NCI-H2029 (cell line): ENCODE measurements around the gene CELF1.
A peak's percentile ranks its signal among the peaks of the same experiment; 100 is the strongest.

Source experiments
- DNase-seq: peaks from one replicate; lab custom pipeline; 2025; lab: John Stamatoyannopoulos, UW

CELF1 gene

DNA sequence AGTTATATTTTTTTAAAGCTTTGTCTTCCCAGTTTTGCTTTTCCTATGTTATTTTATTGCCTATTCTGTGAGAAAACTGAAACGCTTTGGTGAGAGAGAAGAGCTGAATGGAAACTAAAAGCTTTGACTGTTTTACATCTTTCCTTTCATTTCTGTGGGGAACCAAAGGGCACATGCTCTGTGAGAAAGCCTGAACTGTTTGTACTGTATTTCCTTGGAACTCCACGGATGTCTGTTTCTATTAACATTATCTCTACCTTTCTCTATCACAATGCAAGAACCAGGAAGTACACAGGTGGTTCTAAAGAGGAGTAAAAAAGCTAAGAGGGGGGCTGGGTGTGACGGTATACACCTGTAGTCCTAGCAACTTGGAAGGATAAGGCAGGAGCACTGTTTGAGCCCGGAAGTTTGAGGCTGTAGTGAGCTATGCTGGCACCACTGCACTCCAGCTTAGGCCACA, 43.8 kb downstream of the CELF1 start:
- DNase-seq, result peak; percentile 48

DNA sequence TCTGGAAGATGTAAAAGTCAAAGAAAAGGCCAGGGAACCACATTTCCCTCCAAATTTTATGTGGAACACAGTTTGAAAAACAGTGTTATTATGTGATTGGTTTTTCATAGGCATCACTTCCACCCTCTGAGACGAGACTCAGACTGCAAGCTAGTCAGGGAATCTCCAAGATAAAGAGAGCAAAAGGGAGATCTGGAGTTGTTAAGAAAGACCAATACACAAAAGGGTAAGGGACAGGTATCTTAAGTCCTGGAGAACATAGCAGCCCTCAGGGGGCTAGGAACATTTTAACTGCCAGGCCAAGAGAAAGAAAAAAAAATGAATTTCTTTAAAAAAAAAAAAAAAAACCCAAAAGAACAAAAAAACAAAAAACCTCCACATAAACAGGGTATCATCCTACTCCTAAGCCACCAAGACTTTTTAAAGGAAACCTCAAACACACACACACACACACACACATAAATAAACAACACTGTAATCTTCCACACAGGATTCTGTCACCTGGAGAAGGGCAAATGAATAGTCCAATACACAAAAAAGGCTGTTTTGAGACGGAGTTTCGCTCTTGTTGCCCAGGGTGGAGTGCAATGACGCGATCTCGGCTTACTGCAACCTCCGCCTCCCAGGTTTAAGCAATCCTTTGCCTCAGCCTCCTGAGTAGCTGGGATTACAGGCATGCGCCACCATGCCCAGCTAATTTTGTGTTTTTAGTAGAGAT, 44.5 kb downstream of the CELF1 start:
- DNase-seq, result no peak

DNA sequence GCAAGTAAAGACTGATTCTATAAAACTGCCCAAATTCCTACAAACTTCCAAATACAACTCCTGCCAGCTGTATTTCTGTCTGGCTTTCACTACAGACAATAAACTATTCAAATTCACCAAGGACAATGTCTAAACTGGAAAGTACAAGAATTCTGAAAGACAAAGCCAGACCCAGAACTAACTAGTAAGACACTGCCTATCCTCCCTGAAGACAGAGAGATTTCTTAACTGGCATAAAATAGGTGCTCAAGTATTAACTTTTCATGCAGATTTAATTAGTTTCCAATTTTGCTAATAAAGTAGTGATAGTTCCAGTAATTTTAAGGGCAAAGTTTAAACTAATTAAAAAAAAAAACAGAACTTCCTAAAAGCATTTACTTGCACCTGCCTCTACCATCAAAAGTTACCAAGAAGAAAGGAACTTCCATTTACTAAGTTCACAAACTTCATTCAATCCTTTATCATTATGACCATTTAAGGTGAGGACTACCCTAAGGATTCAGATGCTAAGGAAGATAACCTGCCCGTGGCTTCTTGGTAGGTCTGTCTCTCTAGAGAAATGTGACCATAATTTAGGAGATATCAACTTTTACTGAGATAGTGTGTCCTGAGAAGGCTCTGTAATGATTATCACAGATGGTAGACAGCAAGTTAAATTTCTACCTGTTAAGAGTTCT, 45.2 kb downstream of the CELF1 start:
- no peak for DNase-seq

DNA sequence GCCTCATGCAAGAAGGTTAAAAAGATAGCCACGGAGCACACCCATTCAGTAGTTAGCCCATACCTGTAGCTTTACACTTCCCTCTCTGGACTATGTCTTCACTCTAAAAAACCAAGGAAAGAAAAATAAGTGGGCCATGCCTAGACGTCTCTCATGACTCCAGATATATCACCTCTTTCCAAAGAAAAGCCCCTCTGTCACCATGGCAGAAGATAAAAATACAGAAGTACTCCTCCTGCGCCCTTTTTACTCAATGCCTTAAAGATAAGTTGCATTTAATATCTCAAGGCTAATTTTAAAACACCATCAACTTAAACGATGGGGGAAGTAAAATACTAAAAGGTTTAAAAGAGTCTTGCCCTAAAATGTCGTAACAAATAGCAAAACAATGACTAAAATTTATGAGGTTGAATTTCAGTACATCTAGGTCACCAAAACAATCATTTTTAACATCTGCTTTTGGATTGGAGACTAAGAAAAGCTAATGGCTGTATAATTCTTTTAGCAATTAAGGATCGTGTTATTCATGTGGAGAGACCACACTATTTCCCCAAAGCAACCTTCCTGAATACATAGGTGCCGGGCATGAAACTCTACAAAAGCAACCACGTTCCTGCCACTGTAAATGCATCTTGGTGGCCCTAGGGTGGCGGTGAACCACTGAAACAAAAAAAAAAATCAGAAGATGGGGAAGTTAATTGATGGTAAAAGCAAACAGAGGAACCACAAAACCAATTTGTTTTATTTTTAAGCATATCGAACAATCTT, 46.0 kb downstream of the CELF1 start:
- no peak for DNase-seq

DNA sequence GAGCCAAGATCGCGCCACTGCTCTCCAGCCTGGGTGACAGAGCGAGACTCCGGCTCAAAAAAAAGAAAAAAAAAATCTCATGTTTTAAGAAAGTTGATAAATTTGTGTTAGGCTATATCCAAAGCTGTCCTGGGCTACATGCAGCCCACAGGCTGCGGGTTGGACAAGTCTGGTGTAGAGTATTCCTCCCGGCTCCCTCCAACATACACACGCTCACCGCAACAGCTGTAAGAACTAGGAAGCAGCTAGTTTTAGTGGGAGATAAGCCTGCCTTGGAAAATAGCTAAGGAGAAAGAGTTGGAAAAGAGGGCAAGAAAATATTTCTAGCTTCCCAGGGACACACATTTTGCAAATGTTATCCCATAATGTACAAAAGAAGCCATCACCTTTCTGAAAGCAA, 46.6 kb downstream of the CELF1 start:
- DNase-seq, result no peak

DNA sequence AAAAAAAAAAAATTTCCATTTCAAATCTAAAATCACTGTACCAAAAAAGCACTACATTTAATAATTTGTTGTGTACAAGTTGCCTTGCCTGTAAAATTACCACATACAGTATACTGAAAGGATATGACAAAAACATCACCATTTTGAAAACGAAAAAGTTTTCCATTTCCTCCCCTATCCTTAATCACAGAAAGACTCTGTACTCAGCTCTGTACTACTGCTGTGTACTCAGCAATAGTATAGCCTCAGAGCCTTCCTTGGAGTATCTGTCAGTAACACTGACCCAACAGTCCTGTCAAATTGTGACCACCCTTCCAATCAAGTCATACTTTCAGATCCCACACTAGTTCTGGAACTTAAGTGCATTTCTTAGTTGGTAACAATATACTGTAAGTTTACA, 48.0 kb downstream of the CELF1 start:
- DNase-seq, result no peak

DNA sequence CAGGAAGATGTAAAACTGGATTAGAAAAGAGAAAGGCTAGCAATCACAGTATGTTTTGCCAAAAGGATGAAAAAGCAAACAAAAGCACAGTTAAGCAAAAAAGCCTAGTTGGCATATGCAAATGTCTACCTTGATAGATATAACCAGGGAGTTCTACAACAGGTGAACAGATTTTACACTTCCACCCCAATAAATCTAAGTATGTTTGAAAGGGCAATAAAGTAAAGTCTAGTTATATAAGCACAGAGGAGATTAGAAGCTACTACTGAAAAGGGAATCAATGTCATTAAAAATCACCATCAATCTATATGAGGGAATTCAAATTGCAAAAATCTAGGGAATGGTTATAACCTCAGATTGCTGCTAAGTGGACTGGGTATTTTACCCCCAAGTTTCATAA, 49.7 kb downstream of the CELF1 start:
- DNase-seq, result no peak

DNA sequence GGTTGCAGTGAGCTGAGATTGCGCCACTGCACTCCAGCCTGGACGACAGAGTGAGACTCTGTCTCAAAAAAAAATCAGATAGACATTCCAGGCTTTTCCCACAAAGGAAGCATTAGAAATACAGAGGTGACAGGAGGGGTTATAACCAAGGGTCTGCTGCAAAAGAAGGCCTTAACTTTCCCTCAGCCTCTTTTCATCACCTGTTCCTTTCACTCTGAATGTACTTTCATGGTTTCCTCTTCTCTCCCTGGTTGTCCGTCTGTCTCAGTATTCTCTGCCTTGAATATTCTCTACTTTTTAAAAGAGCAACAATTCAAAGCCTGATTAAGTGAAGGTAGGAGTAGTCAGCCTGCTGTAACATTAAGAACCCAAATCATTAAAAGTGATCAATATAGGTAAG, 50.2 kb downstream of the CELF1 start:
- no peak for DNase-seq

DNA sequence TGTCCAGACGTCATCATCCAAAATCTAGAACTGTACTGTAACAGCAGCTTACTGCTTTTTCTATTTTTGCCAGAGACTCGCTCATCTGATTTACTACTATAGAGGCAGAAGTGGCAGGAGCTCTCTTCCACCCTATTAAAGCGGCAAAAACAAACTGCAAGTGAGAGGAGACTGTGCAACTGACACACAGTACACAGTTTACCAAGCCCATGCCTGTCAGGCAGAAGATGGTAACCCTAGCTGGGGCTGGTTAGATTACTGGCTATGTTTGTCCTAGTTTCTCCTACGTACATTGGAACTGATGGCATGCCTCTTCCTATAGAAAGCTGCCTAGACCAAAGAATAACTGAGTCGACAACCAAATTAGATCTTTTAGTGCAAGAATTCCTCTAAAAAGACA, 51.8 kb downstream of the CELF1 start:
- no peak for DNase-seq

DNA sequence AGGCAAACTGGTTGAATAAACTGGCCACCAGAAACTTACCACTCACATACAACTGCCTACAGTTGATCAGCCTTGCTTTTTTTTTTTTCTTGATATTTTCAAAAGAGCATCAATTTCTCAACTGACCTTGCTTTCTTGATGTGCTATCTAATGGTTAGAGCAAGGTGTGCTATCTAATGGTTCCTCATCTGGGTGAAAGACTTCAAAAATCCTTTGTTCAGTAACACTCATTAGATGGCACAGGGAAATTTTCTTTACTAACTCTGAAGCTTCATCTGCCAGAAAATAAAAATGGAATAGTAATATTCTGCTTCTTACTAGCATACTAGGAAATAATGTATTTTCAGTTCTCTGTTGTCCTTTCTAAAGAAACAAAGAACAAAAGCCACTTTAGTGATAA, 52.8 kb downstream of the CELF1 start:
- DNase-seq, result no peak

DNA sequence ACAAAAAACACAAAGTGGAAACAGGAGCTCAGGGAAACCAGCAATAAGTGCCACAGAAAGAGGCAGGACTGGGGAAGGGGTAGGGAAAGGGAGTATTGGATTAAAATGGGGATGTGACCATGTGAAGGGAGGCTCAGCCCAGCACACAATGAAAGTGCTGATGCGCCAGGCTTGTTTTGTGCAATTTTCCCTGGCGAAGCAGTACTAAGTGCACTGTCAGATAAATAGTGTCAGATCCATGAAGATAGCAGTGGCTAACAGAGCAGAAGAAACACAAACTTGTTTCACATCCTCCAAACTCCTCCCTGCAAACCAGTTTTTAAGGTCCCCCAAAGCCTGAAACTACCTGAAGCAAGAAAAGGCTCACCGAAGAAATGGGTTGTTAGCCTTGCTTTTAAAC, 53.3 kb downstream of the CELF1 start:
- DNase-seq, result no peak

DNA sequence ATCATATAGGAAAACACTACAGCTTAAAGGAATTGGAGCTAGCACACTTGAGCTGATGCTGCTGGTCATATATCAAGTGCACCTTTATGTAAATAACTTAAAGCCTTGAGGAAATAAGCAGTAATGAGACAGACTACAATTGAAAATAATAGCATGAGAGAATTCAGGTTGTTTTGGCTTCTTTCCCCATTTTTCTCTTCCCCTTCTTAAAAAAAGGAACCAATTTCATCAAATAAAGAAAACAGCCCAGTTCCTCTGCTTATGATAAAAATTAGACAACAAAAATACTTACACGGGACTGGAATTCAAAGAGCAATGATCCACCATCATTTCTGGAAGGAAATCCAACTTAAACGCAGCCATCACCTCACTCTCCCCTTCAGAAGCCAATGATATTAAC, 53.8 kb downstream of the CELF1 start:
- DNase-seq, result peak; percentile 20

DNA sequence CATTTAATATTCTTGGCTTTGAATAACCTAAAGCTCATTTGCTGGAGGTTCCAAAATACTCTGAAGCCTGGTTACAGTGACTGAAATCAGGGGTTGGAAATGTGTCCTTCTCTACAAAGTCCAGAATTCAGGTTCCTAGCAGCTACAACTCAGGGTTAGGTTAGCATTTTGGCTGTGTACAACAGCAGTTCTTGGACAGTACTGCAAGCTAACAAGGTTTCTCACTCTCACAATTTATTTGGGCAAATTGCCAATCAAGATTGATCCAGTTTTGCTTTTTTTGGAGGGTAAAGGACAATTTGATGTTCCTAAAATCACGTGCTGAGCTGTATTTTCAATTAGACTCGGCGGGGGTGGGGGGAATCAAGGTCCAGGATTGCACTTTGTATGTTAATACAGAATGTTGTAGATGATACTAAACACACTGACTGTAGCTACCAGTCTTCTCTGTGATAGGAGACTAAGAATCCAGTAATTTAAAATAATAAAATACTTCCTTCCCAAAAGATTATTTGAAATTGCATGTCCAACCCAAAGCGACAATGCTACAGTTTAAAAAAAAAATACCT, 54.3 kb downstream of the CELF1 start:
- DNase-seq, result no peak

DNA sequence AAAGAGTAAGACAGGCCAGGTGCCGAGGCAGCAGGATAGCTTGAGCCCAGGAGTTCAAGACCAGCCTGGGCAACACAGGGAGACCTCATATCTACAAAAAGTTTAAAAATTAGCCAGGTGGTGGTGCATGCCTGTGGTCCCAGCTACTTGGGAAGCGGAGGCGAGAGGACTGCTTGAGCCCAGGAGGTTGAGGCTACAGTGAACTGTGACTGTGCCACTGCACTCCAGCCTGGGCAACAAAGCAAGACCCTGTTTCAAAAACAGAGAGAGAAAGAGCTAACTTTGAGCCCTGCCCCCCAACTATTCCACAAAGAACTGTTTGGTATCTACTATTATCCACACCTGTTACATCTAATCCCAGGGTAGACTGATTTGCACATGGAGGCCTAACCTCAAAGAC, 54.8 kb downstream of the CELF1 start:
- no peak for DNase-seq

DNA sequence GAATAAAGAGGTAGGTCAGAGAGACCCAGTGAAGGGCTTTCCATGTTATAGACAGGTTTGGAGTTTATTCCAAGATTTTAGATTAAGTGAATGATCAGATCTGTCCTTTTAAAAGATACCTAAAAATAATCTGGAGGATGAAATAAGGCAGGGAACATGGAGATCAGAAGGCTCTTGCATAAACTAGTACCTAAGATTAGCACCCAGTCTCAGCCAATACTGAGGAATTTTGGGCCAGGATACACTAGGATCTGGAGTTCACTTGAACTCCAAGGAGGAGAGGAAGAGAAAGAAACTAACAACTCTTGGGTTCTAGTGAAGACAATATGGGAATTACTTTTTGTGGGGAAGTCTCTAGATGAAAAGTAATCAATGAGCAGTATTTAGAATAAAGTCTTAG, 56.1 kb downstream of the CELF1 start:
- DNase-seq, result no peak

DNA sequence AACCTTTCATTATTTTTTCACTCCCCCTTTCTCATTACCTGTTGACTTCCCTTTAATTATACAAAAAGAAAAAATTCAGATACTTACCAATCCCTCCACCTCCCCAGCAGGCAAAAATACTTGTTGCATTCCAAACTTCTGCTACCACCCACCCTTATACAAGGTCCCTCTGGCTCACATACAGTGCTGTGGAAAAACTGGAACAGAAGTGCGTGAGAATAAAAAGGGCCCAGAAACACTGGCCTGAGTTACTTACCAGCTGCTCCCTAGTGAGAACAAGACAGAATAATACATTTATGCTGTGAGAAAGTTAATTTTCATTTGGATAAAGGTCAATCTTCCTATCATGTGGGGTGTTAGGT, 57.1 kb downstream of the CELF1 start:
- no peak for DNase-seq

DNA sequence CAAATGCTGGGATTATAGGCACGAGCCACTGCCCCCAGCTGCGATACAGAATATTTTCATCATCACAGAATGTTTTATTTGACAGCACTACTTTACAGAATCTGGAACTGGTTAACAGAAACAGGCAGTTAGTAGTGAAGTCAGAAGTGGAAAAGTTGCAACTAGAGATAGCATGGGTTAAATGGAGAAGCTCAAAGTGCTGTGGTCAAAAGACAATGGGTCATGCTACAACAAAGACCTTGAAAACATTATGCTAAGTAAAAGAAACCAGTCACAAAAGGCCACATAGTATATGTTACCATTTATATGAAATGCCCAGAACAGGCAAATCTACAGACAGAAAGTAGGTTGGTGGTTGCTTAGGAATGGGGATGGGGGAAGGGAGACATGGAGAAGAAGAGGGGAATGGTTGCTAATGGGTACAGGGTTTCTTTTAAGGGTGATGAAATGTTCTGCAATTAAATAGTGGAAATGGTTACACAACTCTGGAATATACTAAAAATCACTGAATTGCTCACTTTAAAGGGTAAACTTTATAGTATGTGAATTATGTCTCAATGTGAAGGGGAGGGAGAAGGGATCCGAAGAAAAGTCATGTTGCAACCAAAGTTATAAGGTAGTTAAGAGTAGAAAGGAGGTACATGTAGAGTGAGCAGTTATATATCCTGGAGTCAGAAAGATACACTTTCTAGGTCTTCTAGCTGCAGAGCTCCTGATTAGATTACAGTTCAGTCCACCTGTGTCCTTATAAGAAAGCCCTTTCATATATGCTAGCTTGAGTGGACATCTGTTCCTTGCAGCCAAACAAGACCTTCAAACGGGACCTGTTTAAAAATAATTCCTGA, 57.7 kb downstream of the CELF1 start:
- no peak for DNase-seq

DNA sequence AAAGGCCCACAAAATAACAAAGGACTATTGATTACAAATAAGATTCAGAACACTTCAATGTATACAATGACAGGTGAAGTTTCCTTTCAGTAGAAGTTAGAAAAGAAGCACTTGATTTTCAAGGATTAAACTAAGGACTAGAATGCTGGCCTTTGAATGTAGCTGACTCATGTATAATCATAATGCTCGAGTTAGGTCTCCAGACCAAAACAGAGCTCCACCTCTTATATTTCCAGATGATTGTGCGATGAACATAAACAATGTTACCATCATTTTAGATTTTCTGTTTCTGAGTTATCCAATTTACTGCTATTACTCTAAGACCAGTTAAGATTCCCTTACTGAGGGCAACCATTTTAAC, 63.6 kb downstream of the CELF1 start:
- no peak for DNase-seq

DNA sequence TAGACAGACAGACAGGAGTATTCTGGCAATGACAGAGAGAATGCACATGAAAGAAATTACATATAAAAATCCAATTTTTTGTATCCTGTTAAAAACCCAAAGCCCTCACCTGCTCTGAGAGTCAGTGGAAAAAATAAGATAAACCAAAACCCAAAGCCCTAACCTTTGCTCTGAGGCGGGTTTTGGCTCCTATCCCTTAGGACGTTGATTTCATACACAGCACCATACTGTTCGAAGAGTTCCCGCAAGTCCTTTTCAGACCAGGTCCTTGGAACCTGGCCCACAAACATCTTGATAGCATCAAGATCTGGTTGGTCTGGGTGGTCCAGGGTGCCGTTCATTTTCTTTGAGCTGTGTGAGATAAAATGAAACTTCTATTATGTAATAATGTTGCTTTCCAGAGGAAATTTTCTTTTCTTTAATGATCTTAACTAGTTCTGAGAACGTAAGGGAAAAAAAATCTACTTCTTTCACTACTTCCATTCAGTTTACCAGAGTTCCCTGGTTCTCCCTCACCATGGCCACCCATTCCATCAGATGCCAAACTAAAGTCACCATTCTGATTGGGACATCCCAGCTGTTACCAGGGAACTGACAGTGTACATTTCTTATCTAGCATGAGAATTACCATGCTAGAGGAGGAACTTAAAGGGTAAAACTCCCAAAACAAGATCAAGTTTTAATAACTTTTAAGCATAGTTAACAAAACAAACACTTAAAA, 64.1 kb downstream of the CELF1 start:
- DNase-seq, result no peak

DNA sequence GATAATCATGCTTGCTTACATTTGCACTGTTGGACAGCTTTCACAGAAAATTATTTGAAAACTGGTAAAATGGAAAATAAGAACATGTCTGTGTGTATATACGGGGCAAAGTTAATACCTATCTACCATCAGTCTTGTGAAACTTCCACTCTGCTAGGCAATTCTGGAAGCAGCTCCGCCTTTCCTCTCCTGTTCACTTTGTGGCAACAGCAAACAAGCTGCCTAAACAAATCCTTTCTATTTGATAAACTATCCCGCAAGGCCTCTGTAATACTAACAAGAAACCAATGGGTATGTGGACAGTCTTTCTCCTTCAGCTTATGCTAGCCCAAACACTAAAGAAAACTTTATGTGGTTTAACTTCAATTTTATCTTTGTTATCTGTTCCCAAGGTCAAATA, 64.8 kb downstream of the CELF1 start:
- no peak for DNase-seq

DNA sequence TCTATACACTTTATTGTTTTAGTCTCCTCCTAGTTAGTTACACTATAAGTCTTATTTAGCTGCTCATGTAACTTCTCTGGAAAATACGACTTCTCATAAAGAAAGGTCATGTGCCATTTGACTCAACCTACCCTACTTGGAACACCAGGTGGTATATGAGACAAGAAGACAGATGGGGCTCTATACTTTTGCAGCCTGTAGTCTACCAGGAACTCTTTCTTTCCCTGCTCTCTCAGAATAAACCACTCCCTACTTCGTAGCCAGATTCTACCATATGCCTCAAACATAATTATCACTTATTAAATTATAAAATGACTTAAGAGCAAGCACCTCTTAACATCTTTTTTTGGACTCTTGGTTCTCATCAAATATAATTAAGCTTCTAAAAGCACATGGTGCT, 65.5 kb downstream of the CELF1 start:
- DNase-seq, result no peak
